ENCODE measurements around the gene CAMTA1.

CAMTA1 gene

DNA sequence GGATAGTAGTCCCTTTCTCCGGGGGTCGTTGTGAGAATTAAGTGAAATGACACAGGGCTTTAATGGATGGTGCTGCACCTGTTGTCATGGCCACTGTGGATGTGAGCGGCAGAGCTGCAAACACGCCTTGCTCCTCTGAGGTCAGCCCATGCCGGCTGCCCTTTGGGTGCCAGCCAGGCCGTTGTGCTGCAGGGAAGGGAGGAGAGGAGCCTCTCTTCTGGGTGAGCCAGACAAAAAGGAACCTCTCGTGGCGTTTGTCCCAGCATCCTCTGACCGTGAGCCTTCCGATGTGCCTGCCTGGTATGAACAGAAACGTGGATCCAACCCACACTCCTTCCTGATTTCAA lies 602.9 kb downstream of the CAMTA1 start:
- no peak overlapping the region for H3K4me3 ChIP-seq
- H3K4me1 ChIP-seq: peaks cover 20 to 30% (median 26%) of the 10 kb centered on the region in 10 experiments
- peak overlapping the region in 4 of 11 experiments; percentile 65 to 85 (median 78); a peak in 4 of 22 replicates for H3K4me2 ChIP-seq
- H4K20me1 ChIP-seq: no peaks in the 10 kb centered on the region
- TF ChIP-seq Cebpa-rat (IDR thresholded peaks at IDR 0.05): no peak
- no peaks in the 10 kb centered on the region for H3K27me3 ChIP-seq
- H3K27ac ChIP-seq: peak overlapping the region in 5 of 11 experiments; percentile 50 to 82 (median 71); a peak in 5 of 22 replicates
- H3K9ac ChIP-seq: peak overlapping the region in 2 of 11 experiments; percentile 51 to 66; a peak in 2 of 22 replicates
- no peaks in the 10 kb centered on the region for H3K9me3 ChIP-seq (replicated peaks in 1 of 11)
- H3K36me3 ChIP-seq: no peaks in the 10 kb centered on the region

DNA sequence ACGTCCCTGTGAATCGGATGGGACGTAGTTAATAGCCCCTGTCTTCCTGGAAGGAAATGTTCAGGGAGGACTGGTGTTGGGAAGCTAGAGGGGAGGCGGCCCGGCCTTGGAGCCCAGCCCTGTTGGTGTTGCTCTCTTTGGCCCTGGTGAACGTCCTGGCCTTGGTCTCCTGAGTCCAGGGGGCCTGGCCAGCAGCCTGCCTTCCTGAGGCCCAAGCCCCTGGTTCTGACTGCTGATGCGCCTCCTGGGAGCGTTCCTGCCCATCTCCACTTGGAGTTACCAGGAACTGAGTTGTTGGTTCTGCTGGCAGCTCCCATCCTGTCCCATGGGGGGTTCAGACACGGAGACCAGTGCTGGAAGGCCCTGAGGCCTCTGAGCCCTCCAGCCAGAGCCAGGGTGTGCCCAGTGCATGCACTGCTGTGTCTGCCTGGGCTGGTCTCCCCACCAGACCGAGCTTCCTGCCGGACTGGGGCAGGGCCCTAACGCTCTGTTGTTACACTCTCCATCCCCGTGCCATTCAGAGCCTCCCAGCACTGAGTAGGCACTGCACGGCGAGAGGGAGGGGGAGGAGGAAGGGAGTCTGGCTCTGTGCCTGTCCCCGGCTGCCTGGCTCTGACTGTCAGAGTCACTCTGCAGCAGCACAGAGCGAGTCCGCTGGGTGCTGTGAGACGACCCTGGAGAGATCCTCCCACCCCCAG lies 603.4 kb downstream of the CAMTA1 start:
- Histone ChIP-seq H3K4me1 (peaks cover 20 to 30% (median 26%) of the 10 kb centered on the region in 10 experiments), H3K27ac (peak overlapping the region in 7 of 11 experiments; percentile 50 to 82 (median 68); a peak in 14 of 22 replicates), H4K20me1 (no peaks in the 10 kb centered on the region), H3K4me3 (peak overlapping the region in 2 of 10 experiments; percentile 13 to 25; a peak in 2 of 20 replicates), H3K9ac (peak overlapping the region in 10 of 11 experiments; percentile 27 to 71 (median 52); a peak in 14 of 22 replicates), H3K36me3 (no peaks in the 10 kb centered on the region), H3K27me3 (no peaks in the 10 kb centered on the region), H3K9me3 (replicated peaks in 1 of 11) (no peaks in the 10 kb centered on the region), H3K4me2 (peak overlapping the region; percentile 58 to 85 (median 75))
- no peak for TF ChIP-seq Cebpa-rat (IDR thresholded peaks at IDR 0.05)

DNA sequence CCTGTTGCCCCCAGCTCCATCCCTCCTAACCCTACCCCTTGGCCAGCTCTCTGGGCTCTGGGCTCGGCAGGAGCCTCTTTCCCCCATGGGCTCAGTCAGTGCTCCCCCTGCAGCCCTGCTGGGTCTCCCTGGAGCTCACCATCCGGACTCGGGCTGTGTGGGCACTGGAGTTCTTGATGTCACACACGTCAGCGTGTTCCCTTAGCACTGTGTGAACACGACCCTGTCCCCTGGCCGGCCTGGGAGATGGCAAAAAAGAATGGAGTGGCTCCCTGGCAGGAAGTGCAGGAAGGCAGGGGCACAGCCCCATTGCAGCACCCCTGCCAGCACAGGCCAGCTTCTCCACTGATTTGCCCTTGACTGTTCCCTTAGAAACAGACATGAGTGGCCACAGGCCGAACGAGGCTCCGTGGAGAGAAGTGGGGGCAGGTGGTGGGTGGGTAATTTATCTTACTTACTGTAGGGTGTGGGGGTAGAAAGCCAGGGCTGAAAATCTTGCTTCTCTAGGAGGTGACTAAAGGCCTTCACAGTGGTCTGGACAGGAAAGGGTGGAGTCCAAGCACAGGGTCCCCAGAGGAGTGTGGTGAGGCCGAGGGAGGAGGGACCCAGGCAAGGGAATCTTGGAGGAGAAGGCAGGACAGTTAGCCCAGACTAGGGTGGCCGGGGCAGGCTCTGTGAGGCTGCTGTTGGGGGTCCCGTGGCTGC lies 604.1 kb downstream of the CAMTA1 start:
- H3K4me2 ChIP-seq: peak overlapping the region; percentile 58 to 85 (median 75)
- peak overlapping the region in 8 of 11 experiments; percentile 43 to 82 (median 66); a peak in 15 of 22 replicates for H3K27ac ChIP-seq
- peak overlapping the region in 3 of 10 experiments; percentile 2 to 25 (median 13); a peak in 4 of 20 replicates for H3K4me3 ChIP-seq
- peak overlapping the region; percentile 27 to 71 (median 51); a peak in 16 of 22 replicates for H3K9ac ChIP-seq
- no peaks in the 10 kb centered on the region for H4K20me1 ChIP-seq
- H3K9me3 ChIP-seq (replicated peaks in 1 of 11): no peaks in the 10 kb centered on the region
- TF ChIP-seq Cebpa-rat (IDR thresholded peaks at IDR 0.05): no peak
- H3K4me1 ChIP-seq: peaks cover 20 to 36% (median 27%) of the 10 kb centered on the region in 10 experiments
- no peaks in the 10 kb centered on the region for H3K36me3 ChIP-seq
- H3K27me3 ChIP-seq: no peaks in the 10 kb centered on the region

DNA sequence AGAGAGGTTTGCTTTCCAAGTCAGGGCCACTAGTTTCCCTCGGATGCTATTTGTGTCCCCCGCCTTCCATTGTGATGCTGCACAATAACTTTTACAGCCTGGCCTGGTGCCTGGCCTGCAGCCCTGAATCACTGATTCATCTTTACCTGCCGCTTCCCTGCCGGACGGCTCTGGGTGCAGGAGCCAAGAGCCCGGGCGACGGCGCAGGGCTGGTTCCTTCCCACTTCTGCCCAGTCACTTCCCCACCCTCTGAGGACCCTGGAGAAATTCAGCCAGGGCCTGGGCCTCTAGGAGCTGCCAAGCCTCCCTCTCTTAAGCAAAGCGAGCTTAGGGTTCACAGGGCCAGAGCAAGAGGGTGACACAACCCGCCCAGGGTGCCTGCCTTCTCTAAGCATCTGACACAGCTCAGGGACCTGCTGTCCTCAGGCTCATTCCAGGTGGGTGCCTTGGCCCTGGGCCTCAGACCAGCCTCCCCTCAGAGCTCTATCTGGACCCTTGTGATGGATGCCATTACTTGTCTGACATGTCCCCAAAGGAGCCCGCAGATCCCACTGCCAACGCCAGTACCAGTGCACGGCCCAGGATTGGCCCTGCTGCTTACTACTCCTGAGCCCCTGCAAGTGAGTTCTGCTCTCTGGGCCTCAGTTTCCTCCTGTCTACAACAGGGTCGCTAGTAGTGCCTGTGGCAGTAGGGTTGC lies 604.8 kb downstream of the CAMTA1 start:
- peak overlapping the region in 8 of 11 experiments; percentile 43 to 82 (median 66); a peak in 14 of 22 replicates for H3K27ac ChIP-seq
- H3K27me3 ChIP-seq: no peaks in the 10 kb centered on the region
- no peaks in the 10 kb centered on the region for H3K36me3 ChIP-seq
- peak overlapping the region; percentile 26 to 71 (median 51); a peak in 14 of 22 replicates for H3K9ac ChIP-seq
- no peaks in the 10 kb centered on the region for H4K20me1 ChIP-seq
- peak overlapping the region; percentile 58 to 85 (median 75) for H3K4me2 ChIP-seq
- H3K4me3 ChIP-seq: peak overlapping the region in 2 of 10 experiments; percentile 2 to 25; a peak in 1 of 20 replicates
- peaks cover under 1 to 6% (median 3%) of the 10 kb centered on the region in 11 experiments; a peak in 17 of 22 replicates for H3K9me3 ChIP-seq (replicated peaks in 1 of 11)
- no peak for TF ChIP-seq Cebpa-rat (IDR thresholded peaks at IDR 0.05)
- peaks cover 20 to 37% (median 27%) of the 10 kb centered on the region in 10 experiments for H3K4me1 ChIP-seq

DNA sequence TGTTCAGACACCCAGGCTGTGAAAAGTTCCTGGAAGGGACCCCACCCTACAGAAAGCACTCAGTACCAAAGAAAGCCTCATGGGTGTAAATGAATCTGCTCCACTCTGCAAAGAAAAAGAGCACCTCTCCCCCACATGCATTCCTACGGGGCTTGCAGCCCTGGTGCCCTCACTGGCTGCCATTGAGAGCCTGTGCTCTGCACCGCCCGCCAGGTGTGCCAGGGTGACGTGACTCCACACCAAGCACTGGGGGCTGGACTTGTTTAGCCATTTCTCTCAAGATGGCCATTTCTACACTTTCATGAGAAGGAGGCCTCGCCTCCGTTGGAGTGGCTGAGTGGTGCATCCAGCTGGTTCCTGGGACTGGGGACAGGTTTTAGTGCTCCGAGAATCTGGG lies 605.3 kb downstream of the CAMTA1 start:
- Histone ChIP-seq H3K9ac (peak overlapping the region in 1 of 11 experiments; percentile 71; a peak in 2 of 22 replicates), H3K4me1 (peaks cover 20 to 37% (median 27%) of the 10 kb centered on the region in 10 experiments), H3K4me3 (no peak overlapping the region), H3K4me2 (peak overlapping the region in 8 of 11 experiments; percentile 5 to 85 (median 74); a peak in 15 of 22 replicates), H3K27me3 (no peaks in the 10 kb centered on the region), H3K27ac (peak overlapping the region in 4 of 11 experiments; percentile 68 to 82 (median 74); a peak in 8 of 22 replicates), H3K36me3 (no peaks in the 10 kb centered on the region), H4K20me1 (no peaks in the 10 kb centered on the region), H3K9me3 (replicated peaks in 1 of 11) (peaks cover 6 to 11% (median 8%) of the 10 kb centered on the region in 11 experiments; a peak in 18 of 22 replicates)
- no peak for TF ChIP-seq Cebpa-rat (IDR thresholded peaks at IDR 0.05)

DNA sequence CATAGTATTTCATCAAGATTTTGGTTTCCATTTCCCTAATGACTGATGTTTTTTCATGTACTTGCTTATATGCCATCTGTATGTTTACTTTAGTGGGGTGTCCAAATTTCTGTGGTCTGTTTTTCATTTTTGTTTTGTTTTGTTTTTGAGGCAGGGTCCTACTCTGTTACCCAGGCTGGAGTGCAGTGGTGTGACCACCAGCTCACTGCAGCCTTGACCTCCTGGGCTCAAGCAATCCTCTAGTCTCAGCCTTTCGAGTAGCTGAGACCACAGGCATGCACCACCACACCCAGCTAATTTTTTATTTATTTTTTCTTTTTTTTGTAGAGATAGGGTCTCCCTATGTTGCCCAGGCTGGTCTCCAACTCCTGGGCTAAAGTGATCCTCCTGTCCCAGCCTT lies 607.9 kb downstream of the CAMTA1 start:
- Histone ChIP-seq H4K20me1 (no peaks in the 10 kb centered on the region), H3K4me2 (no peak overlapping the region), H3K9ac (no peak overlapping the region), H3K27me3 (no peaks in the 10 kb centered on the region), H3K27ac (no peak overlapping the region), H3K4me3 (no peak overlapping the region), H3K36me3 (no peaks in the 10 kb centered on the region), H3K9me3 (replicated peaks in 1 of 11) (peaks cover 12 to 23% (median 20%) of the 10 kb centered on the region in 11 experiments), H3K4me1 (peaks cover 20 to 35% (median 27%) of the 10 kb centered on the region in 10 experiments)
- no peak for TF ChIP-seq Cebpa-rat (IDR thresholded peaks at IDR 0.05)

DNA sequence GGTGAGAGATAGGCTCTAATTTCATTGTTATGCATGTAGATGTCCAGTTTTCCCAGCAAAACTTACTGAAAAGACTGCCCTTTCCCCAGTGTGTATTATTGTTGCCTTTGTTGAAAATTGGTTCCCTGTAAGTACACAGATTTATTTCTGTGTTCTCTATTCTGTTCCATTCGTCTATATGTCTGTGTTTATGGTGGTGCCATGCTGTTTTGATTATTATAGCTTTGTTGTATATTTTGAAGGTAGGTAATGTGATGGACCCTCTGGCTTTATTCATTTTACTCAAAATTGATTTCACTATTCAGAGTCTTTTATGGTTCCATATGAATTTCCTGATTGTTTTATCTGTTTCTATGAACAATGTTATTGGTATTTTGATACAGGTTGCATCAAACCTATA lies 610.0 kb downstream of the CAMTA1 start:
- H4K20me1 ChIP-seq: no peaks in the 10 kb centered on the region
- no peaks in the 10 kb centered on the region for H3K27me3 ChIP-seq
- H3K9ac ChIP-seq: no peak overlapping the region
- H3K4me1 ChIP-seq: peaks cover 1 to 14% (median 6%) of the 10 kb centered on the region in 10 experiments
- no peak for TF ChIP-seq Cebpa-rat (IDR thresholded peaks at IDR 0.05)
- no peaks in the 10 kb centered on the region for H3K36me3 ChIP-seq
- no peak overlapping the region for H3K4me3 ChIP-seq
- H3K9me3 ChIP-seq (replicated peaks in 1 of 11): peaks cover 23 to 38% (median 29%) of the 10 kb centered on the region in 11 experiments
- no peak overlapping the region for H3K27ac ChIP-seq
- no peak overlapping the region for H3K4me2 ChIP-seq

DNA sequence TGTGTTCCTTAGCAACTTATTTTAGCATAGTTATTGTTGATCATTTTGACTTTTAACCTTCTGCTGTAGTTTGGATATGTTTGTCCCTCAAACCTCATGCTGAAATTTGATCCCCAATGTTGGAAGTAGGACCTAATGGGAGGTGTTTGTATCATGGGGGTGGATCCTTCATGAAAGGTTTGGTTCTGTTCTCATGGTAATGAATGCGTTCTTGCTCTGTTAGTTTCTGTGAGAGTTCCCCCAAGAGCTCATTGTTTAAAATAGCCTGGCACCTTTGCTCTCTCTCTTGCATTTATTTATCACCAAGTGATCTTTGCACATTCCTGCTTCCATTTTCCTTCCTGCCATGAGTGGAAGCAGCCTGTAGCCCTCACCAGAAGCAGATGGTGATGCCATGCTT lies 613.7 kb downstream of the CAMTA1 start:
- H3K27ac ChIP-seq: no peak overlapping the region
- H3K36me3 ChIP-seq: no peaks in the 10 kb centered on the region
- no peak overlapping the region for H3K9ac ChIP-seq
- TF ChIP-seq Cebpa-rat (IDR thresholded peaks at IDR 0.05): no peak
- H3K4me1 ChIP-seq: peaks cover 0 to 13% (median 0%) of the 10 kb centered on the region in 10 experiments; a peak in 5 of 20 replicates
- H3K9me3 ChIP-seq (replicated peaks in 1 of 11): peaks cover 23 to 42% (median 29%) of the 10 kb centered on the region in 11 experiments
- H3K27me3 ChIP-seq: no peaks in the 10 kb centered on the region
- no peak overlapping the region for H3K4me3 ChIP-seq
- H3K4me2 ChIP-seq: no peak overlapping the region
- no peaks in the 10 kb centered on the region for H4K20me1 ChIP-seq

Measured in BLaER1 treated with 17β-estradiol and CSF1 and Interleukin-3, amounts not matched to agents 10 nM and 100 nM (cell line).